IMR-90 (cell line): ENCODE measurements around the gene TRAF3. TPM values are rescaled to one million over a fixed set of nuclear protein-coding genes. Genes with fewer than 3 reads are reported as not detected.
A peak's percentile ranks its signal among the peaks of the same experiment; 100 is the strongest.

Experiments
- ATAC-seq: fragments of 200-7000 bp; cut with Tn5 transposase; 2 replicates; pipeline ENCODE4 v1.9.1; 2020; ENCODE audit warnings: low read depth, mild to moderate bottlenecking, moderate library complexity
- BruUV-seq: library from RNA; stranded (reverse); fragments of 400-500 nt; replicated peaks from 2 replicates; lab custom pipeline; 2021; lab: Mats Ljungman, UMichigan
- CTCF ChIA-PET: fragments of 300-600 bp; formaldehyde crosslinking; extraction: SDS; loops from one replicate; lab custom pipeline; 2021; ENCODE audit warnings: antibody characterized with exemption; lab: Yijun Ruan, JAX
- POLR2A ChIA-PET: fragments of 300-600 bp; sonication (Branson Sonifier 250); formaldehyde crosslinking; loops from one replicate; lab custom pipeline; 2022; ENCODE audit warnings: antibody characterized with exemption; ENCODE audit not compliant: unreplicated experiment; lab: Charles Lee
- DNase-seq: peaks from one replicate; pipeline ENCODE4 v3.0.0; 2013
- H2AFZ ChIP-seq: replicated peaks from 2 replicates; pipeline ENCODE3; 2013; ENCODE audit warnings: low read length, mild to moderate bottlenecking; ENCODE audit not compliant: poor library complexity
- H2AK5ac ChIP-seq: 2 replicates; pipeline ENCODE4 v1.6.1; 2013; ENCODE audit warnings: low read depth, low read length, inconsistent platforms
- H2AK9ac ChIP-seq: replicated peaks from 2 replicates; pipeline ENCODE3; 2013; ENCODE audit warnings: mild to moderate bottlenecking, low read depth, low read length, moderate library complexity; ENCODE audit not compliant: poor library complexity
- H2BK120ac ChIP-seq: 2 replicates; pipeline ENCODE4 v1.6.1; 2013; ENCODE audit warnings: low read depth, low read length, inconsistent platforms
- H2BK15ac ChIP-seq: 3 replicates; pipeline ENCODE4 v1.6.1; 2013; ENCODE audit warnings: low read depth, low read length, inconsistent platforms
- H2BK20ac ChIP-seq: 2 replicates; pipeline ENCODE4 v1.6.1; 2013; ENCODE audit warnings: low read depth, mild to moderate bottlenecking, inconsistent platforms, low read length, moderate library complexity
- H2BK5ac ChIP-seq: 2 replicates; pipeline ENCODE4 v1.6.1; 2013; ENCODE audit warnings: mild to moderate bottlenecking, low read depth, low read length, inconsistent platforms; ENCODE audit not compliant: poor library complexity, severe bottlenecking
- H3K14ac ChIP-seq: replicated peaks from 2 replicates; pipeline ENCODE4 v1.6.1; 2013; ENCODE audit warnings: low read depth, low read length, inconsistent platforms
- H3K18ac ChIP-seq: 2 replicates; pipeline ENCODE4 v1.6.1; 2013; ENCODE audit warnings: low read depth, low read length, control low read depth
- H3K23ac ChIP-seq: 2 replicates; pipeline ENCODE4 v1.6.1; 2013; ENCODE audit warnings: low read depth, low read length, inconsistent platforms
- H3K27ac ChIP-seq: 2 replicates; pipeline ENCODE4 v1.5.1; 2013; ENCODE audit warnings: mild to moderate bottlenecking, control low read depth, low read length; ENCODE audit not compliant: insufficient read depth
- H3K27me3 ChIP-seq: 2 replicates; pipeline ENCODE4 v1.6.1; 2013; ENCODE audit warnings: low read length; ENCODE audit not compliant: control insufficient read depth, insufficient read depth
- H3K36me3 ChIP-seq: 2 replicates; pipeline ENCODE4 v1.6.1; 2013; ENCODE audit warnings: low read length, mixed read lengths; ENCODE audit not compliant: control insufficient read depth, insufficient read depth
- H3K4ac ChIP-seq: 2 replicates; pipeline ENCODE4 v1.6.1; 2013; ENCODE audit warnings: low read depth, low read length, inconsistent platforms
- H3K4me1 ChIP-seq: 2 replicates; pipeline ENCODE4 v1.6.1; 2013; ENCODE audit warnings: low read length, mixed read lengths; ENCODE audit not compliant: control insufficient read depth, insufficient read depth
- H3K4me2 ChIP-seq: 2 replicates; pipeline ENCODE4 v1.6.1; 2013; ENCODE audit warnings: low read depth, mild to moderate bottlenecking, control low read depth, low read length, moderate library complexity
- H3K4me3 ChIP-seq: 2 replicates; pipeline ENCODE4 v1.5.1; 2013; ENCODE audit warnings: low read depth, mild to moderate bottlenecking, control low read depth, low read length, moderate library complexity; ENCODE audit not compliant: insufficient read depth
- H3K56ac ChIP-seq: 2 replicates; pipeline ENCODE4 v1.6.1; 2013; ENCODE audit warnings: low read length, inconsistent platforms; ENCODE audit not compliant: insufficient read depth; ENCODE audit errors: extremely low read depth
- H3K79me1 ChIP-seq, 2 experiments: 2 replicates each; pipeline ENCODE4 v1.6.1; 2013; ENCODE audit warnings: low read length in 2 of 2, inconsistent platforms in 1 of 2, low read depth in 1 of 2
- H3K9ac ChIP-seq: 2 replicates; pipeline ENCODE4 v1.6.1; 2013; ENCODE audit warnings: low read depth, low read length, control low read depth
- H3K9me1 ChIP-seq: 2 replicates; pipeline ENCODE4 v1.6.1; 2013; ENCODE audit warnings: low read length, inconsistent platforms; ENCODE audit not compliant: insufficient read depth
- H3K9me3 ChIP-seq: 2 replicates; pipeline ENCODE4 v1.6.1; 2013; ENCODE audit warnings: low read length; ENCODE audit not compliant: control insufficient read depth, insufficient read depth
- H4K20me1 ChIP-seq: 2 replicates; pipeline ENCODE4 v1.6.1; 2013; ENCODE audit warnings: low read length, inconsistent platforms; ENCODE audit not compliant: insufficient read depth
- H4K5ac ChIP-seq: 2 replicates; pipeline ENCODE4 v1.6.1; 2013; ENCODE audit warnings: mild to moderate bottlenecking, low read depth, low read length, control low read depth
- H4K8ac ChIP-seq, 2 experiments: 2 replicates each; pipeline ENCODE4 v1.6.1; 2013; ENCODE audit warnings: low read depth in 2 of 2, low read length in 2 of 2, control low read depth in 1 of 2, inconsistent platforms in 1 of 2
- H4K91ac ChIP-seq: 2 replicates; pipeline ENCODE4 v1.6.1; 2013; ENCODE audit warnings: low read depth, low read length, inconsistent platforms; ENCODE audit not compliant: insufficient read depth
- CTCF ChIP-seq: conservative IDR thresholded peaks from 2 replicates; pipeline ENCODE4 v1.5.1; 2012; ENCODE audit warnings: mild to moderate bottlenecking, low read depth, low read length, improper control_type of control experiment
- ELK1 ChIP-seq: fragments of 150-350 bp; IDR thresholded peaks from 2 replicates; pipeline ENCODE4 v1.6.1; 2016; ENCODE audit warnings: low read depth, mild to moderate bottlenecking, low read length, moderate library complexity, borderline replicate concordance
- MAZ ChIP-seq: IDR thresholded peaks from 2 replicates; pipeline ENCODE4 v1.6.1; 2012; ENCODE audit warnings: low read depth, mild to moderate bottlenecking, low read length, improper control_type of control experiment, moderate library complexity, borderline replicate concordance
- RFX5 ChIP-seq: IDR thresholded peaks from 2 replicates; pipeline ENCODE4 v1.8.0; 2012; ENCODE audit warnings: low read depth, mild to moderate bottlenecking, low read length, moderate library complexity
- WGBS, 2 experiments: methylation state at CpG; one replicate each; pipeline versions ENCODE4 v1.1.5 to v1.1.7; 2013; ENCODE audit warnings: missing lambda C conversion rate in 2 of 2; ENCODE audit not compliant: insufficient read length in 1 of 2; ENCODE audit errors: extremely low coverage in 2 of 2; 5-methylcytosine and 5-hydroxymethylcytosine counted together
- dilution Hi-C: fragments of 300-500 bp; cut with HindIII; formaldehyde crosslinking; loops from one replicate; pipeline ENCODE4 v1.14.3; 2018; ENCODE audit warnings: low sequenced_read_pairs; ENCODE audit not compliant: unreplicated experiment
- in situ Hi-C: fragments of 300-500 bp; cut with MboI; formaldehyde crosslinking; loops from 3 replicates; pipeline ENCODE4 v1.14.3; 2019; ENCODE audit warnings: low sequenced_read_pairs, inconsistent platforms, mixed read lengths
- intact Hi-C: fragments of 100-400 bp; cut with micrococcal nuclease; formaldehyde crosslinking; loops from 2 replicates; pipeline ENCODE4 v1.10.0; 2022
- polyA plus RNA-seq, 3 experiments: library from polyadenylated mRNA; depleted of rRNA; stranded (reverse); fragments of >200 nt; gene quantifications; 2 replicates each; pipeline ENCODE4 v1.2.3, GENCODE V29; 2012; ENCODE audit warnings: low replicate concordance in 1 of 3
- total RNA-seq: library from RNA; depleted of rRNA; stranded (reverse); fragments of >200 nt; gene quantifications from 2 replicates; pipeline ENCODE4 v1.2.3, GENCODE V29; 2012

Gene TRAF3
- total and polyA plus RNA-seq, 2 of the 4 experiments (the other 2 are of a cell fraction), result 21.2 to 25.3 TPM

- WGBS, 2 experiments, result no CpG with 5 or more reads among the region's 7 CpGs
- H2AFZ ChIP-seq, result no peak overlapping the region
- peaks cover 75% of the 10 kb centered on the region for H4K20me1 ChIP-seq
- H3K4me3 ChIP-seq, result no peak overlapping the region
- no peak overlapping the region for H2AK5ac ChIP-seq
- H3K27ac ChIP-seq, result no peak overlapping the region
- H3K79me1 ChIP-seq, result peaks cover 56 to 90% of the 10 kb centered on the region in 2 experiments
- intact Hi-C loops (loop anchor here (5.0 kb wide), 1 partner anchor 44 kb away; no protein-coding TSS in a partner anchor), in situ Hi-C loops (loop anchor here (10.0 kb wide), 1 partner anchor 112 kb away; no protein-coding TSS in a partner anchor), dilution Hi-C loops (no loop called here)
- H2BK15ac ChIP-seq, result no peak overlapping the region
- no peak overlapping the region for H2BK20ac ChIP-seq
- H3K4ac ChIP-seq, result no peak overlapping the region
- 0 out of 2 replicates have a peak overlapping the region, but pooled peaks have one; percentile 57 for H3K23ac ChIP-seq
- H4K8ac ChIP-seq, result no peak overlapping the region
- peaks cover 17% of the 10 kb centered on the region for H3K4me1 ChIP-seq
- H2BK5ac ChIP-seq, result no peak overlapping the region
- CTCF ChIA-PET, result no interaction called here
- H3K56ac ChIP-seq, result no peak overlapping the region
- no peak overlapping the region for H3K18ac ChIP-seq
- H3K27me3 ChIP-seq, result no peaks in the 10 kb centered on the region
- BruUV-seq, result no TSS peak
- ATAC-seq, result no peak
- no peak for TF ChIP-seq CTCF
- TF ChIP-seq MAZ, result no peak
- no peak for TF ChIP-seq RFX5
- TF ChIP-seq ELK1, result no peak
- H3K36me3 ChIP-seq, result no peaks in the 10 kb centered on the region
- H4K5ac ChIP-seq, result no peak overlapping the region
- no peaks in the 10 kb centered on the region for H3K9me3 ChIP-seq
- DNase-seq, result no peak
- POLR2A ChIA-PET, result no interaction called here
- H2AK9ac ChIP-seq, result no peak overlapping the region
- H3K14ac ChIP-seq, result no peak overlapping the region
- H4K91ac ChIP-seq, result no peak overlapping the region
- no peak overlapping the region for H2BK120ac ChIP-seq
- H3K4me2 ChIP-seq, result no peak overlapping the region
- H3K9me1 ChIP-seq, result peaks cover 31% of the 10 kb centered on the region
- H3K9ac ChIP-seq, result no peak overlapping the region
Measured at GRCh38 chr14:102782974-102783373, 5.7 kb downstream of the TRAF3 start.
